A549 (cell line): ENCODE results near the gene FZD4.

Experiments
- CEBPB ChIP-seq, 2 experiments: fragments of >200 bp in 1 of 2; sonication (Bioruptor Twin) in 1 of 2; formaldehyde crosslinking in 1 of 2; IDR thresholded peaks; 2 replicates each; pipeline ENCODE4 v1.6.1; 2012 to 2016
- CHD4 ChIP-seq: fragments of 200-600 bp; sonication (generic); IDR thresholded peaks from 2 replicates; pipeline ENCODE4 v1.6.1; 2016; ENCODE audit warnings: antibody characterized with exemption, mild to moderate bottlenecking, borderline replicate concordance
- MAFK ChIP-seq: fragments of 450-650 bp; IDR thresholded peaks from 2 replicates; pipeline ENCODE4 v1.6.1; 2014; ENCODE audit not compliant: partially characterized antibody
- MAZ ChIP-seq: fragments of 150-350 bp; IDR thresholded peaks from 2 replicates; pipeline ENCODE4 v1.6.1; 2014; ENCODE audit warnings: antibody characterized with exemption, low read depth, low read length, borderline replicate concordance
- POLR2A ChIP-seq: IDR thresholded peaks from 2 replicates; pipeline ENCODE4 v1.6.1; 2012; ENCODE audit warnings: mild to moderate bottlenecking, low read length
- POLR2AphosphoS2 ChIP-seq: conservative IDR thresholded peaks from 2 replicates; pipeline ENCODE4 v1.6.1; 2012; ENCODE audit warnings: low read length, improper control_type of control experiment, inconsistent platforms
- RCOR1 ChIP-seq: fragments of 150-350 bp; IDR thresholded peaks from 2 replicates; pipeline ENCODE4 v1.6.1; 2014; ENCODE audit warnings: antibody characterized with exemption, low read length, low read depth
- RFX5 ChIP-seq: fragments of 450-650 bp; IDR thresholded peaks from 2 replicates; pipeline ENCODE4 v1.7.1; 2014; ENCODE audit warnings: antibody characterized with exemption, mild to moderate bottlenecking, moderate library complexity
- TF ChIP-seq, protein P1 (sequence below): IDR thresholded peaks from 2 replicates; pipeline ENCODE4 v1.6.1; 2012
- TF ChIP-seq, protein P2 (sequence below): fragments of >200 bp; sonication (Bioruptor Twin); formaldehyde crosslinking; IDR thresholded peaks from 3 replicates; pipeline ENCODE4 v1.5.1; 2016
- TF ChIP-seq, protein P3 (sequence below): fragments of 200-600 bp; sonication (generic); IDR thresholded peaks from 2 replicates; pipeline ENCODE4 v1.6.1; 2016; ENCODE audit warnings: antibody characterized with exemption, mild to moderate bottlenecking, moderate library complexity
- TF ChIP-seq, protein P4 (sequence below): IDR thresholded peaks from 2 replicates; pipeline ENCODE4 v1.6.1; 2012

DNA sequence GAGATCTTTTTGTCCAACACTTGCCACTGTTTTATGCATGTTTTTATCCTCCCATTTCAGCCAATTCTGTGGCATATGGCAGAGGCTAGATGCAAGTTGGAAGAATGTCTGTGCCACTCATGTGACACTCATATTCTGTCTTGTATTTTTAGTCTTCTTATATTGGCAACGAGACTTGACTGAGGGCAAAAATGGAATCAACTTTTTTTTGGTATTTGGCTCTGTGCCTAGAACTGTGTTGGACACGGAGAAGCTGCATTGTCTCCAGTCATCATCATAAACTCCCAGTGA is 1.7 kb upstream of the FZD4 start:
- TF ChIP-seq CHD4, result no peak
- TF ChIP-seq, protein P1, sequence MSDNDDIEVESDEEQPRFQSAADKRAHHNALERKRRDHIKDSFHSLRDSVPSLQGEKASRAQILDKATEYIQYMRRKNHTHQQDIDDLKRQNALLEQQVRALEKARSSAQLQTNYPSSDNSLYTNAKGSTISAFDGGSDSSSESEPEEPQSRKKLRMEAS, result no peak
- TF ChIP-seq, protein P2, sequence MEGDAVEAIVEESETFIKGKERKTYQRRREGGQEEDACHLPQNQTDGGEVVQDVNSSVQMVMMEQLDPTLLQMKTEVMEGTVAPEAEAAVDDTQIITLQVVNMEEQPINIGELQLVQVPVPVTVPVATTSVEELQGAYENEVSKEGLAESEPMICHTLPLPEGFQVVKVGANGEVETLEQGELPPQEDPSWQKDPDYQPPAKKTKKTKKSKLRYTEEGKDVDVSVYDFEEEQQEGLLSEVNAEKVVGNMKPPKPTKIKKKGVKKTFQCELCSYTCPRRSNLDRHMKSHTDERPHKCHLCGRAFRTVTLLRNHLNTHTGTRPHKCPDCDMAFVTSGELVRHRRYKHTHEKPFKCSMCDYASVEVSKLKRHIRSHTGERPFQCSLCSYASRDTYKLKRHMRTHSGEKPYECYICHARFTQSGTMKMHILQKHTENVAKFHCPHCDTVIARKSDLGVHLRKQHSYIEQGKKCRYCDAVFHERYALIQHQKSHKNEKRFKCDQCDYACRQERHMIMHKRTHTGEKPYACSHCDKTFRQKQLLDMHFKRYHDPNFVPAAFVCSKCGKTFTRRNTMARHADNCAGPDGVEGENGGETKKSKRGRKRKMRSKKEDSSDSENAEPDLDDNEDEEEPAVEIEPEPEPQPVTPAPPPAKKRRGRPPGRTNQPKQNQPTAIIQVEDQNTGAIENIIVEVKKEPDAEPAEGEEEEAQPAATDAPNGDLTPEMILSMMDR, result no peak
- no peak for TF ChIP-seq POLR2A
- no peak for TF ChIP-seq CEBPB (IDR thresholded peaks at IDR 0.05)
- TF ChIP-seq RCOR1, result no peak
- TF ChIP-seq RFX5, result no peak
- TF ChIP-seq, protein P3, sequence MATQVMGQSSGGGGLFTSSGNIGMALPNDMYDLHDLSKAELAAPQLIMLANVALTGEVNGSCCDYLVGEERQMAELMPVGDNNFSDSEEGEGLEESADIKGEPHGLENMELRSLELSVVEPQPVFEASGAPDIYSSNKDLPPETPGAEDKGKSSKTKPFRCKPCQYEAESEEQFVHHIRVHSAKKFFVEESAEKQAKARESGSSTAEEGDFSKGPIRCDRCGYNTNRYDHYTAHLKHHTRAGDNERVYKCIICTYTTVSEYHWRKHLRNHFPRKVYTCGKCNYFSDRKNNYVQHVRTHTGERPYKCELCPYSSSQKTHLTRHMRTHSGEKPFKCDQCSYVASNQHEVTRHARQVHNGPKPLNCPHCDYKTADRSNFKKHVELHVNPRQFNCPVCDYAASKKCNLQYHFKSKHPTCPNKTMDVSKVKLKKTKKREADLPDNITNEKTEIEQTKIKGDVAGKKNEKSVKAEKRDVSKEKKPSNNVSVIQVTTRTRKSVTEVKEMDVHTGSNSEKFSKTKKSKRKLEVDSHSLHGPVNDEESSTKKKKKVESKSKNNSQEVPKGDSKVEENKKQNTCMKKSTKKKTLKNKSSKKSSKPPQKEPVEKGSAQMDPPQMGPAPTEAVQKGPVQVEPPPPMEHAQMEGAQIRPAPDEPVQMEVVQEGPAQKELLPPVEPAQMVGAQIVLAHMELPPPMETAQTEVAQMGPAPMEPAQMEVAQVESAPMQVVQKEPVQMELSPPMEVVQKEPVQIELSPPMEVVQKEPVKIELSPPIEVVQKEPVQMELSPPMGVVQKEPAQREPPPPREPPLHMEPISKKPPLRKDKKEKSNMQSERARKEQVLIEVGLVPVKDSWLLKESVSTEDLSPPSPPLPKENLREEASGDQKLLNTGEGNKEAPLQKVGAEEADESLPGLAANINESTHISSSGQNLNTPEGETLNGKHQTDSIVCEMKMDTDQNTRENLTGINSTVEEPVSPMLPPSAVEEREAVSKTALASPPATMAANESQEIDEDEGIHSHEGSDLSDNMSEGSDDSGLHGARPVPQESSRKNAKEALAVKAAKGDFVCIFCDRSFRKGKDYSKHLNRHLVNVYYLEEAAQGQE, result no peak
- TF ChIP-seq MAFK, result no peak
- TF ChIP-seq, protein P4, sequence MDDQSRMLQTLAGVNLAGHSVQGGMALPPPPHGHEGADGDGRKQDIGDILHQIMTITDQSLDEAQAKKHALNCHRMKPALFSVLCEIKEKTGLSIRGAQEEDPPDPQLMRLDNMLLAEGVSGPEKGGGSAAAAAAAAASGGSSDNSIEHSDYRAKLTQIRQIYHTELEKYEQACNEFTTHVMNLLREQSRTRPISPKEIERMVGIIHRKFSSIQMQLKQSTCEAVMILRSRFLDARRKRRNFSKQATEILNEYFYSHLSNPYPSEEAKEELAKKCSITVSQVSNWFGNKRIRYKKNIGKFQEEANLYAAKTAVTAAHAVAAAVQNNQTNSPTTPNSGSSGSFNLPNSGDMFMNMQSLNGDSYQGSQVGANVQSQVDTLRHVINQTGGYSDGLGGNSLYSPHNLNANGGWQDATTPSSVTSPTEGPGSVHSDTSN, result no peak
- TF ChIP-seq POLR2AphosphoS2, result no peak
- no peak for TF ChIP-seq MAZ
